IMR-90 (cell line): ENCODE data around the gene KCNK17. TPM values are rescaled to one million over a fixed set of nuclear protein-coding genes. Genes with fewer than 3 reads are reported as not detected.
A peak's percentile ranks its signal among the peaks of the same experiment; 100 is the strongest.

ENCODE experiments used
- ATAC-seq: fragments of 200-7000 bp; cut with Tn5 transposase; 2 replicates; pipeline ENCODE4 v1.9.1; 2020; ENCODE audit warnings: low read depth, mild to moderate bottlenecking, moderate library complexity
- BruUV-seq: library from RNA; stranded (reverse); fragments of 400-500 nt; replicated peaks from 2 replicates; lab custom pipeline; 2021; lab: Mats Ljungman, UMichigan
- CTCF ChIA-PET: fragments of 300-600 bp; formaldehyde crosslinking; extraction: SDS; loops from one replicate; lab custom pipeline; 2021; ENCODE audit warnings: antibody characterized with exemption; lab: Yijun Ruan, JAX
- POLR2A ChIA-PET: fragments of 300-600 bp; sonication (Branson Sonifier 250); formaldehyde crosslinking; loops from one replicate; lab custom pipeline; 2022; ENCODE audit warnings: antibody characterized with exemption; ENCODE audit not compliant: unreplicated experiment; lab: Charles Lee
- DNase-seq: peaks from one replicate; pipeline ENCODE4 v3.0.0; 2013
- H2AFZ ChIP-seq: replicated peaks from 2 replicates; pipeline ENCODE3; 2013; ENCODE audit warnings: low read length, mild to moderate bottlenecking; ENCODE audit not compliant: poor library complexity
- H2AK5ac ChIP-seq: 2 replicates; pipeline ENCODE4 v1.6.1; 2013; ENCODE audit warnings: low read depth, low read length, inconsistent platforms
- H2AK9ac ChIP-seq: replicated peaks from 2 replicates; pipeline ENCODE3; 2013; ENCODE audit warnings: mild to moderate bottlenecking, low read depth, low read length, moderate library complexity; ENCODE audit not compliant: poor library complexity
- H2BK120ac ChIP-seq: 2 replicates; pipeline ENCODE4 v1.6.1; 2013; ENCODE audit warnings: low read depth, low read length, inconsistent platforms
- H2BK15ac ChIP-seq: 3 replicates; pipeline ENCODE4 v1.6.1; 2013; ENCODE audit warnings: low read depth, low read length, inconsistent platforms
- H2BK20ac ChIP-seq: 2 replicates; pipeline ENCODE4 v1.6.1; 2013; ENCODE audit warnings: low read depth, mild to moderate bottlenecking, inconsistent platforms, low read length, moderate library complexity
- H2BK5ac ChIP-seq: 2 replicates; pipeline ENCODE4 v1.6.1; 2013; ENCODE audit warnings: mild to moderate bottlenecking, low read depth, low read length, inconsistent platforms; ENCODE audit not compliant: poor library complexity, severe bottlenecking
- H3K14ac ChIP-seq: replicated peaks from 2 replicates; pipeline ENCODE4 v1.6.1; 2013; ENCODE audit warnings: low read depth, low read length, inconsistent platforms
- H3K18ac ChIP-seq: 2 replicates; pipeline ENCODE4 v1.6.1; 2013; ENCODE audit warnings: low read depth, low read length, control low read depth
- H3K23ac ChIP-seq: 2 replicates; pipeline ENCODE4 v1.6.1; 2013; ENCODE audit warnings: low read depth, low read length, inconsistent platforms
- H3K27ac ChIP-seq: 2 replicates; pipeline ENCODE4 v1.5.1; 2013; ENCODE audit warnings: mild to moderate bottlenecking, control low read depth, low read length; ENCODE audit not compliant: insufficient read depth
- H3K27me3 ChIP-seq: 2 replicates; pipeline ENCODE4 v1.6.1; 2013; ENCODE audit warnings: low read length; ENCODE audit not compliant: control insufficient read depth, insufficient read depth
- H3K36me3 ChIP-seq: 2 replicates; pipeline ENCODE4 v1.6.1; 2013; ENCODE audit warnings: low read length, mixed read lengths; ENCODE audit not compliant: control insufficient read depth, insufficient read depth
- H3K4ac ChIP-seq: 2 replicates; pipeline ENCODE4 v1.6.1; 2013; ENCODE audit warnings: low read depth, low read length, inconsistent platforms
- H3K4me1 ChIP-seq: 2 replicates; pipeline ENCODE4 v1.6.1; 2013; ENCODE audit warnings: low read length, mixed read lengths; ENCODE audit not compliant: control insufficient read depth, insufficient read depth
- H3K4me2 ChIP-seq: 2 replicates; pipeline ENCODE4 v1.6.1; 2013; ENCODE audit warnings: low read depth, mild to moderate bottlenecking, control low read depth, low read length, moderate library complexity
- H3K4me3 ChIP-seq: 2 replicates; pipeline ENCODE4 v1.5.1; 2013; ENCODE audit warnings: low read depth, mild to moderate bottlenecking, control low read depth, low read length, moderate library complexity; ENCODE audit not compliant: insufficient read depth
- H3K56ac ChIP-seq: 2 replicates; pipeline ENCODE4 v1.6.1; 2013; ENCODE audit warnings: low read length, inconsistent platforms; ENCODE audit not compliant: insufficient read depth; ENCODE audit errors: extremely low read depth
- H3K79me1 ChIP-seq, 2 experiments: 2 replicates each; pipeline ENCODE4 v1.6.1; 2013; ENCODE audit warnings: low read length in 2 of 2, inconsistent platforms in 1 of 2, low read depth in 1 of 2
- H3K9ac ChIP-seq: 2 replicates; pipeline ENCODE4 v1.6.1; 2013; ENCODE audit warnings: low read depth, low read length, control low read depth
- H3K9me1 ChIP-seq: 2 replicates; pipeline ENCODE4 v1.6.1; 2013; ENCODE audit warnings: low read length, inconsistent platforms; ENCODE audit not compliant: insufficient read depth
- H3K9me3 ChIP-seq: 2 replicates; pipeline ENCODE4 v1.6.1; 2013; ENCODE audit warnings: low read length; ENCODE audit not compliant: control insufficient read depth, insufficient read depth
- H4K20me1 ChIP-seq: 2 replicates; pipeline ENCODE4 v1.6.1; 2013; ENCODE audit warnings: low read length, inconsistent platforms; ENCODE audit not compliant: insufficient read depth
- H4K5ac ChIP-seq: 2 replicates; pipeline ENCODE4 v1.6.1; 2013; ENCODE audit warnings: mild to moderate bottlenecking, low read depth, low read length, control low read depth
- H4K8ac ChIP-seq, 2 experiments: 2 replicates each; pipeline ENCODE4 v1.6.1; 2013; ENCODE audit warnings: low read depth in 2 of 2, low read length in 2 of 2, control low read depth in 1 of 2, inconsistent platforms in 1 of 2
- H4K91ac ChIP-seq: 2 replicates; pipeline ENCODE4 v1.6.1; 2013; ENCODE audit warnings: low read depth, low read length, inconsistent platforms; ENCODE audit not compliant: insufficient read depth
- ELK1 ChIP-seq: fragments of 150-350 bp; IDR thresholded peaks from 2 replicates; pipeline ENCODE4 v1.6.1; 2016; ENCODE audit warnings: low read depth, mild to moderate bottlenecking, low read length, moderate library complexity, borderline replicate concordance
- POLR2A ChIP-seq: IDR thresholded peaks from 2 replicates; pipeline ENCODE4 v1.6.1; 2012; ENCODE audit warnings: mild to moderate bottlenecking, low read depth, low read length
- WGBS, 2 experiments: methylation state at CpG; one replicate each; pipeline versions ENCODE4 v1.1.5 to v1.1.7; 2013; ENCODE audit warnings: missing lambda C conversion rate in 2 of 2; ENCODE audit not compliant: insufficient read length in 1 of 2; ENCODE audit errors: extremely low coverage in 2 of 2; 5-methylcytosine and 5-hydroxymethylcytosine counted together
- dilution Hi-C: fragments of 300-500 bp; cut with HindIII; formaldehyde crosslinking; loops from one replicate; pipeline ENCODE4 v1.14.3; 2018; ENCODE audit warnings: low sequenced_read_pairs; ENCODE audit not compliant: unreplicated experiment
- in situ Hi-C: fragments of 300-500 bp; cut with MboI; formaldehyde crosslinking; loops from 3 replicates; pipeline ENCODE4 v1.14.3; 2019; ENCODE audit warnings: low sequenced_read_pairs, inconsistent platforms, mixed read lengths
- intact Hi-C: fragments of 100-400 bp; cut with micrococcal nuclease; formaldehyde crosslinking; loops from 2 replicates; pipeline ENCODE4 v1.10.0; 2022
- polyA plus RNA-seq, 3 experiments: library from polyadenylated mRNA; depleted of rRNA; stranded (reverse); fragments of >200 nt; gene quantifications; 2 replicates each; pipeline ENCODE4 v1.2.3, GENCODE V29; 2012; ENCODE audit warnings: low replicate concordance in 1 of 3
- total RNA-seq: library from RNA; depleted of rRNA; stranded (reverse); fragments of >200 nt; gene quantifications from 2 replicates; pipeline ENCODE4 v1.2.3, GENCODE V29; 2012

KCNK17 gene
- total and polyA plus RNA-seq, 2 of the 4 experiments (the other 2 are of a cell fraction): not detected

GRCh38 chr6:39343396-39343870 lies 29.2 kb upstream of the KCNK17 start:
- Histone ChIP-seq H2AK9ac (no peak overlapping the region), H4K8ac (no peak overlapping the region), H4K20me1 (no peaks in the 10 kb centered on the region), H3K9me1 (no peaks in the 10 kb centered on the region), H3K4me2 (no peak overlapping the region), H3K27me3 (peaks cover 2% of the 10 kb centered on the region; the same call in 1 of the 2 replicates), H4K5ac (no peak overlapping the region), H3K36me3 (no peaks in the 10 kb centered on the region), H3K27ac (no peak overlapping the region), H3K4me3 (no peak overlapping the region), H2AK5ac (no peak overlapping the region), H3K9ac (no peak overlapping the region), H3K18ac (no peak overlapping the region), H3K4ac (no peak overlapping the region), H2BK15ac (no peak overlapping the region), H3K56ac (no peak overlapping the region), H4K91ac (no peak overlapping the region), H3K14ac (no peak overlapping the region), H3K79me1 (no peaks in the 10 kb centered on the region), H2AFZ (peak overlapping the region; percentile 7), H2BK5ac (no peak overlapping the region), H3K4me1 (no peaks in the 10 kb centered on the region), H3K9me3 (no peaks in the 10 kb centered on the region), H2BK20ac (no peak overlapping the region), H2BK120ac (no peak overlapping the region), H3K23ac (no peak overlapping the region)
- dilution Hi-C loops: no loop called here
- DNase-seq (no peak), ATAC-seq (no peak)
- no TSS peak for BruUV-seq
- TF ChIP-seq POLR2A (no peak), ELK1 (no peak)
- WGBS, 2 experiments: no CpG with 5 or more reads among the region's 9 CpGs
- ChIA-PET POLR2A (no interaction called here), CTCF (no interaction called here)
- in situ Hi-C loops: loop anchor here (10.0 kb wide), 1 partner anchor 971 kb away; no protein-coding TSS in a partner anchor
- intact Hi-C loops: loop anchor here (10.0 kb wide), 2 partner anchors 1681 to 1721 kb away; no protein-coding TSS in a partner anchor
